Endodermal cell (in vitro differentiated cells): ENCODE measurements around the gene ADGRB2. TPM values are rescaled to one million over a fixed set of nuclear protein-coding genes. Genes with fewer than 3 reads are reported as not detected.

Experiments
- DNase-seq: peaks from one replicate; pipeline ENCODE4 v3.0.0-alpha.2; 2017
- H3K27ac ChIP-seq: 2 replicates; pipeline ENCODE4 v1.5.1; 2013; ENCODE audit warnings: mild to moderate bottlenecking, low read depth, low read length, moderate library complexity
- H3K27me3 ChIP-seq: 2 replicates; pipeline ENCODE4 v1.6.1; 2013; ENCODE audit warnings: mild to moderate bottlenecking, low read length, moderate library complexity; ENCODE audit not compliant: insufficient read depth, control insufficient read depth, poor library complexity, severe bottlenecking
- H3K36me3 ChIP-seq: 2 replicates; pipeline ENCODE4 v1.7.0; 2013; ENCODE audit warnings: mild to moderate bottlenecking, low read length, moderate library complexity; ENCODE audit not compliant: control insufficient read depth, insufficient read depth
- H3K4me1 ChIP-seq: one replicate; pipeline ENCODE4 v1.7.0; 2013; ENCODE audit warnings: low read length; ENCODE audit not compliant: control insufficient read depth, insufficient read depth
- H3K4me3 ChIP-seq: 2 replicates; pipeline ENCODE4 v1.5.1; 2013; ENCODE audit warnings: mild to moderate bottlenecking, low read length, moderate library complexity
- H3K9ac ChIP-seq: 2 replicates; pipeline ENCODE4 v1.6.1; 2013; ENCODE audit warnings: mild to moderate bottlenecking, low read length, moderate library complexity; ENCODE audit not compliant: poor library complexity, severe bottlenecking; ENCODE audit errors: extremely low read depth
- H3K9me3 ChIP-seq: 2 replicates; pipeline ENCODE4 v1.6.1; 2013; ENCODE audit warnings: mild to moderate bottlenecking, low read length, moderate library complexity; ENCODE audit not compliant: control insufficient read depth
- H3K27ac Mint-ChIP-seq: 2 replicates; pipeline ENCODE4 v1.8.0; 2020; ENCODE audit warnings: mixed read lengths
- H3K27me3 Mint-ChIP-seq: 2 replicates; pipeline ENCODE4 v1.8.0; 2021; ENCODE audit warnings: mild to moderate bottlenecking, mixed read lengths; ENCODE audit not compliant: insufficient read depth
- H3K36me3 Mint-ChIP-seq: 2 replicates; pipeline ENCODE4 v1.8.0; 2020; ENCODE audit warnings: low read depth, mixed read lengths
- H3K4me1 Mint-ChIP-seq: 2 replicates; pipeline ENCODE4 v1.8.0; 2020; ENCODE audit warnings: mixed read lengths
- H3K4me3 Mint-ChIP-seq: 2 replicates; pipeline ENCODE4 v1.8.0; 2020; ENCODE audit warnings: mild to moderate bottlenecking, moderate library complexity, mixed read lengths
- H3K9me3 Mint-ChIP-seq: 2 replicates; pipeline ENCODE4 v1.8.0; 2020; ENCODE audit warnings: mild to moderate bottlenecking, mixed read lengths
- WGBS, 2 experiments: methylation state at CpG; one replicate each; pipeline versions ENCODE4 v1.1.5 to v1.1.7; 2013; ENCODE audit warnings: missing lambda C conversion rate in 2 of 2, mixed read lengths in 1 of 2; ENCODE audit not compliant: insufficient coverage in 1 of 2, insufficient read length in 1 of 2; 5-methylcytosine and 5-hydroxymethylcytosine counted together
- total RNA-seq, 2 donors: library from RNA; stranded (reverse); fragmentation: NEBNext Ultra II Directional in 1 of 2; extraction: Animal tissue kit (Norgen Biotek cat#: 25700) in 1 of 2; gene quantifications; 2 replicates in 1 of 2; 3 replicates in 1 of 2; pipeline ENCODE4 v1.2.1, GENCODE V29; 2021
- TF ChIP-seq, protein P1 (sequence below): fragments of 200-600 bp; sonication (generic); conservative IDR thresholded peaks from 2 replicates; pipeline ENCODE4 v1.5.0; 2021; ENCODE audit warnings: antibody characterized with exemption, mild to moderate bottlenecking

ADGRB2 gene
- total RNA-seq, 2 donors from 2014 or later = 13.1 to 22.7 TPM

GRCh38 chr1:31691446-31691845, 72.7 kb downstream of the ADGRB2 start:
- Histone ChIP-seq H3K36me3 (no peaks in the 10 kb centered on the region), H3K27me3 (no peaks in the 10 kb centered on the region), H3K27ac (no peak overlapping the region), H3K4me3 (no peak overlapping the region), H3K4me1 (no peaks in the 10 kb centered on the region), H3K9me3 (no peaks in the 10 kb centered on the region), H3K9ac (no peak overlapping the region)
- Mint-ChIP-seq H3K27ac (no peak overlapping the region), H3K36me3 (no peaks in the 10 kb centered on the region), H3K27me3 (no peaks in the 10 kb centered on the region), H3K4me3 (no peak overlapping the region), H3K9me3 (no peaks in the 10 kb centered on the region), H3K4me1 (no peaks in the 10 kb centered on the region)
- WGBS, 2 experiments = 95% methylated on average over 3 of the region's 4 CpGs; no CpG with 5 or more reads in 1 of the 2 experiments
- TF ChIP-seq, protein P1, sequence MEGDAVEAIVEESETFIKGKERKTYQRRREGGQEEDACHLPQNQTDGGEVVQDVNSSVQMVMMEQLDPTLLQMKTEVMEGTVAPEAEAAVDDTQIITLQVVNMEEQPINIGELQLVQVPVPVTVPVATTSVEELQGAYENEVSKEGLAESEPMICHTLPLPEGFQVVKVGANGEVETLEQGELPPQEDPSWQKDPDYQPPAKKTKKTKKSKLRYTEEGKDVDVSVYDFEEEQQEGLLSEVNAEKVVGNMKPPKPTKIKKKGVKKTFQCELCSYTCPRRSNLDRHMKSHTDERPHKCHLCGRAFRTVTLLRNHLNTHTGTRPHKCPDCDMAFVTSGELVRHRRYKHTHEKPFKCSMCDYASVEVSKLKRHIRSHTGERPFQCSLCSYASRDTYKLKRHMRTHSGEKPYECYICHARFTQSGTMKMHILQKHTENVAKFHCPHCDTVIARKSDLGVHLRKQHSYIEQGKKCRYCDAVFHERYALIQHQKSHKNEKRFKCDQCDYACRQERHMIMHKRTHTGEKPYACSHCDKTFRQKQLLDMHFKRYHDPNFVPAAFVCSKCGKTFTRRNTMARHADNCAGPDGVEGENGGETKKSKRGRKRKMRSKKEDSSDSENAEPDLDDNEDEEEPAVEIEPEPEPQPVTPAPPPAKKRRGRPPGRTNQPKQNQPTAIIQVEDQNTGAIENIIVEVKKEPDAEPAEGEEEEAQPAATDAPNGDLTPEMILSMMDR = no peak
- no peak for DNase-seq

- H3K4me3 Mint-ChIP-seq = no peak overlapping the region
- Histone ChIP-seq H3K9ac (no peak overlapping the region), H3K4me3 (no peak overlapping the region), H3K4me1 (no peaks in the 10 kb centered on the region), H3K9me3 (no peaks in the 10 kb centered on the region), H3K36me3 (no peaks in the 10 kb centered on the region), H3K27ac (no peak overlapping the region), H3K27me3 (no peaks in the 10 kb centered on the region)
- no peaks in the 10 kb centered on the region for H3K9me3 Mint-ChIP-seq
- H3K27ac Mint-ChIP-seq = no peak overlapping the region
- no peaks in the 10 kb centered on the region for H3K36me3 Mint-ChIP-seq
- WGBS, 2 experiments = 82 to 100% methylated on average over 4 to 10 of the region's 10 CpGs
- H3K27me3 Mint-ChIP-seq = no peaks in the 10 kb centered on the region
- DNase-seq = no peak
- TF ChIP-seq, protein P1 = no peak
- H3K4me1 Mint-ChIP-seq = no peaks in the 10 kb centered on the region
These were observed 73.2 kb downstream of the ADGRB2 start for GRCh38 chr1:31690921-31691320.

DNA sequence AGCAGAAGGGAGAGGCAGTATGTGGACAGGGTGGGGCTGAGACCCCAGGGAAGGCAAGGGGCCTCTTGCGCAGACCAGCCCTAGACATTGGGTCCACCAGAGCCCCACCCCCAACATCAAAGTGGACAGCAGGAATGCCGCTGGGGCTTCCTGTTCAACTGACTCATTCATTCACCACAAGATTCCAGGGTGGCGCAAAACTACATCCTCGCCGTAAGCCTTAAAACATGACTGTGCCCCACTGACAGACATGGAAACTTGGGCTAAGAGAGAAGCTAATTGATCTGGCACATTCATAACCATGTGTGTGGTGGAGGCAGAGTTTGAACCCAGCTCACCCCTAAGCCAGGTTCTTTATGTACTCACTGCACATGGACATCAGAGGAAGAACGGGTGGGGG, 74.3 kb downstream of the ADGRB2 start:
- WGBS, 2 experiments = 95 to 100% methylated on average over 2 to 6 of the region's 6 CpGs
- TF ChIP-seq, protein P1 = no peak
- Histone ChIP-seq H3K4me1 (no peaks in the 10 kb centered on the region), H3K27me3 (no peaks in the 10 kb centered on the region), H3K36me3 (no peaks in the 10 kb centered on the region), H3K27ac (no peak overlapping the region), H3K9ac (no peak overlapping the region), H3K4me3 (no peak overlapping the region), H3K9me3 (no peaks in the 10 kb centered on the region)
- Mint-ChIP-seq H3K27ac (no peak overlapping the region), H3K27me3 (no peaks in the 10 kb centered on the region), H3K9me3 (no peaks in the 10 kb centered on the region), H3K4me3 (no peak overlapping the region), H3K4me1 (no peaks in the 10 kb centered on the region), H3K36me3 (no peaks in the 10 kb centered on the region)
- DNase-seq = no peak
